NK-92 treated with Interleukin-12 subunit alpha and Interleukin-12 subunit beta, amount 100 ng/mL, for 24 hours (cell line): ENCODE results near the gene JCAD.

Source experiments
- DNase-seq: peaks from one replicate; lab custom pipeline; 2025; lab: John Stamatoyannopoulos, UW

Gene JCAD

DNA sequence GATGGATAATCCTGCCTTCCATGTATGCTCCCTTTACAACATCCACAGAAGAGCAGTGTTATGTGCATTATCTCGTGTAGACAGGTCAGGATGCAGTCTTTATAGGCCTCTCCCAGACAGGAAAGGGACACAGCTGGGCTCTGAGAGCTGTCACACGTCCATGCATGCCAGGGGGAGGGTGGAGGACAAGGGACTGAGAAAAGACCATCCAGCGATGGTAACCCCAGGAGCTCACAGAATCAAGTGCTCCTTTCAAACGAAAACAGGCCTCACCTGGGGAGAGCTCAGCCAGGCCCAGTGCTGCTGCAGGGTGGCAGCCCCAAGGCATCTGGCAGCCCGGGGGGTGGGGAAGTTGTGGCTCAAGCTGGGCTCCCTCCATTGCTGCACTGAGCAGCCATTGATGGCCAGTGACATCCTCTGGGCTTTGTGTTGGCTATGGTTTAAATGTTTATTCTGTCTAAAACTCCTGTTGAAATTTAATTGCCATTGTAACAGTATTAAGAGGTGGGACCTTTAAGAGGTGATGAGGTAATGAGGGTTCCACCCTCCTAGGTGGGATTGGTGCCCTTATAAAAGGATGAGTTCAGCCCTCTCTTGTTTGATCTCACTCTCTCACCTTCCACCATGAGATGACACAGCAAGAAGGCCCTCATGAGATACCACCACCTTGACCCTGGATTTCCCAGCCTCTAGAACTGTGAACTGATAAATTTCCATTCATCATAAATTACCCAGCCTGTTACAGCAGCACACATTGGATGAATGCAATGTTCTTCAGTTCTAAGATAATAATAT is 15.7 kb downstream of the JCAD start:
- DNase-seq: no peak

DNA sequence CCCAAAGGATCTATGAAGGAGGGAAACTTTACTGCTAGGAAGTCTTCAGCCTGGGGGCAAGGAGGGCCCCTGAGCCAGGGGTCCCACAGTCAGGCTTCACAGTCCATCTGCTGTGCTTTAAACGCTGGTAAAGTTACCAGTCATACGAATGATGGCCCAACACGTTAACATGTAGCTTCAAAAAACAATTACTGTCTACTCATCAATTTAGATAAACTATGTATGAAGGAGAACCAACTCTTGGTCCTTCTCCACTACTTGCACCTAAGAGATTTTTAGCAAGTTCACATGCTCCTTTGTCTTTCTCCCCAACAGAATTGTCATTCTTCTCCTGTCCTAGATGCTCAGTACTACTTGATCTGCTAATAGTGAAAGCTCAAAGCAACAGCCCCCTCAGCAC is 16.6 kb downstream of the JCAD start:
- DNase-seq: no peak

DNA sequence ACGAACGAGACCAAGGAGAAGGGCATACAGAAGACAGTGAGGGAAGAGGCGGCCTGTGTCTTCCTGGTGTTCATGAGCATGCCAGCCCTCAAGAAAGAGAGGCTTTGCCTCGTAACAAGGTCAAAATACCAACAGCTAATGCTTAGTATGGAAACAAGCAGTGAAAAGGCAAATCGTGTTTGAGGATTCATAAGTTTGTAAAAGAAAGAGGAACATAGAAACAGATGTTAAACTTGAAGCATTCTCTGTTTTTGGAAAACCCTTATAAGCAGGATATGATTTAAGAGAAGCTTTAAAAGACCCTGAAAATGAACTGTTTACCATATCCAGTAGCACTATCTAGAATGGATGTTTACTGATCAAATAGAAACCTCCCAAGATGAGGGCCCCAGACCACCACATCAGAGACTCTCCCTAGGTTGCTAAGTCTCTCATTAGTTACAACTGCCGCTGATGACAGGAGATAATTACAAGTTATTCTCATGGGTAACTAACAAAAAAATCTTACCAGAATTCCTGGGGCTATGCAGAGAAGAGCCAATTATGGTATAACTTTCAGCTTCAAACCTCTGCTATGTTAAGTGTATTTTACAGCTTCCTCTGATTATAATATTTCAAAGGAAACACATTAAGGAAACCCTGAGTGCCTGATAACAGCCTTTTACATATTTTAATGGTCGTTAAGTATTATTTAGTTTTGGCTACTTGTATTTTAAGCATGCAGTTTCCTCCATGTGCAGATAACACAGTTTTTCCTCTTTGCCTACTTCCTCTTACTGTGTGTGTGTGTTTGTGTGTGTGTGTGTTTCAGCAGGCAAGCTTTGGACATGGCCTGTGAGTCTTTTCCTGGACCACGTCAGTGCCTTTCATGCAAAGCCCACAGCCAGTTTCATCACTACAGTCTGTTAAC is 17.9 kb downstream of the JCAD start:
- DNase-seq: no peak

DNA sequence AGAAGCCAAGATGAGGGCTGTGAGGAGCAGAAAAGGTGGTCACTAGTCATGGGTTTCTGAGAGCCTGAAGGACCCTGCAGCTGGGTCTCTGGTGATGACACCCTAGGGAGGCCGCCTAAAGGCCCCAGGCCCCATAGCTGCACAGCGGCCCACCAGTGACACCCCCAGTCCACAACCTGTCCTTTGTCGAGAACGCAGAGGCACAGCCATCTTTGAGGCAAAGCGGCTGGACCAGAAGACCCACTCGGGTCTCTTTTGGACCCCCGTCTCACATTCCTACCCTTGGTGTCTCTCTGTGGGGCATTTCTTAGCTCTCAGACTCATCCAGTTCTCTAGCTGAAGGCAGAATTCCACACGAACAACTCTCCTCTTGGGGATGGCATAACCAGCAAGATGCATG is 18.8 kb downstream of the JCAD start:
- DNase-seq: no peak

DNA sequence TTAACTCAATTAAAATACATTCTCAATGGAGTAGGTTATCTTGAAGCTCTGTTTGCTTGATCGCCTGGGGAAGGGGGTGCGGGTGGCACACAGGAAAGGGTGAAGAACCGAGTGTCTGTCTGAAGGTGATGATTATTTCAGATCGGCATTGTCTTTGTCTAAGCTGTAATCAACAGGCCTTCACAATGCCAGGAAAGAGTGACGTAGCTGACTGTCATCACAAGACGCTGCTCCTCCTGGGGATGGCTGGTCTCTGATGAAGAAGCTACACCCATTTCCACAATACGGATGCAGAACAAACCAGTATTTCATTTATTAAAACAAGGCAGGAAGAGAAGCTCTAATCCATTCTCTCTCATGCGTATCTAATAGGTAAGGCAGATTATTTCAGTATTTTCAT is 19.4 kb downstream of the JCAD start:
- no peak for DNase-seq

DNA sequence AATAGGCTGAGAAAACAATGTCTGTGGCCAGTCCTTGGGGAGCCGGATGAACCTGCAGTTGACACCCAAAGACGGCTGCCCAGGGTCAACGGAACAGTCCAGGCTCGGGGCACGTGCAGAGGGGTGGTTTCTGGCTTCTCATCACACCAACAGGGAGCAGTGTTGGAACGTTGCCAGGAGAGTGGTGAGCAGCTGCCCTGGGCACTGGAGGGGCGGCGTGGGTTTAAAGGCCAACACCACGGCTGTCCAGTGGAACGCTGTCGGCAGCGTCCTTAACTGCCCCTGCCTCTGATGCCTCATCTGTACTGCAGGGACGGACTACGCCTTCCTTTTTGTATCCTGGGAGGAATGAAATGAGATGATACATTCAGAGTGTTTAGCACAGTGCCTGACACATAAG is 19.8 kb downstream of the JCAD start:
- no peak for DNase-seq

DNA sequence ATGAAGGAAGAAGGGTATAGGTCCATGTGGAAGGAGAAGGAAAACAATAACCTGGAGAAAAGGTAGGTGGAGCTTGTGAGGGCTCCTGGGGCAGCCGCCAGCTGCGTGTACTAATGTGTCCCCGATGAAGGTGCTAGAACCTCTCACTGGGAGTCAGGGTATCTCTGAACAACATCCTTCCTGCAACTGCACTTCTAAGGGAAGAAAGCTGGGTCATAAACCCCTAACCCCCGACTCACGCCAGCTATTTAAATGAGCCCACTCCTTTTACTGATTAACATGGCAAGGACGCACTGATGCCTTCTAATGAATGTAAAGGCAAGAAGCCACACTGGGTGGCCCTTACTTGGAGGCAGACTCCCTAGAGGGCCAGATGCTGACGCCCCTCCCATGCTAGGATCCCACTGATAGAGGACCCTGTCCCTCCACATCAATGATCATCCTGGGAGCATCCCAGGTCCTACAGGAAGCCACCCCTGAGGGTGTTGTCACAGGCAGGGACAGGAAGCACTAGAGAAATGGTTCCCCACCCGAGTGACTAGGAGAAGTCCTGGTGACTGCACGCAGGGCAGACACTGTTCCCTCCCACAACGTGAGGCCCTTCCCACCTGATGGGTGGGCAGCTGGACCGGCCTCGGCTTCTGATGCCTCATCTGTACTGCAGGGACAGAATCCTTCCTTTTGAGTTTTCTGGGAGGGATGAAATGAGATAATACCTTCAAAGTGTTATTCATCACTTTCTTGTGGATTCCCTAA is 20.4 kb downstream of the JCAD start:
- DNase-seq: no peak

DNA sequence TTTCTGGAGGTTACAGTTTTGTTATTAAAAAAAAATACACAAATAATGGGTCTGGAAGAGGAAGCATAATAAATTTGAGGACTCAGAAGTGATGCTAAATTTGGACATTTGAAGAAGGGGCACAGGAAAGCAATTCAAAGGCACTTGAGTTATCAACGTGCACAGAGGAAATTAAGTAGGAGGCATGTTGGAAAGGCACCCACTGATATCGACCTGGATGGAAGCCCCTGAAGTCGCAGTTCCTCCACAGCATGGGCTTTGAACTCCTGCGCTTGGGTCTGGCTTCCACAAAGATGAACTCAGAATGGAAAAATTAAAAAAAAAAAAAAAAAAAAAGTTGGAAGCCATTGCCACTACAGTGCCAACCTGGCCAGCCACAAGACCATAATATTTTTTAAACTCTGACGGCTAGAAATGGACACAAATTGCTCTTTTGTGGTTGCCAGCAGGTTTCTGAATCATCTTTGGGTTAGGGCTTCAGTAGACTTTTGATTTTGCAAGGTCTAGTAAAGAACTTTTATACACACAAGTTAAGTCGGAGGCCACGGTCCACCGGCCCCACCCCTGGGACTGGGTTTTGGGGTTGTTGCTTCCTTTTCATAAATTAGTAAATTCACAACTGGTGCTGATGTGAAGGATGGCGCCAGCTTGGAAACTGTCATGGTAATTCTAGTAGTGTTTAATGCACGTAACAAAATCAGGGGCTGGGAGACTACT is 21.6 kb downstream of the JCAD start:
- DNase-seq: no peak

DNA sequence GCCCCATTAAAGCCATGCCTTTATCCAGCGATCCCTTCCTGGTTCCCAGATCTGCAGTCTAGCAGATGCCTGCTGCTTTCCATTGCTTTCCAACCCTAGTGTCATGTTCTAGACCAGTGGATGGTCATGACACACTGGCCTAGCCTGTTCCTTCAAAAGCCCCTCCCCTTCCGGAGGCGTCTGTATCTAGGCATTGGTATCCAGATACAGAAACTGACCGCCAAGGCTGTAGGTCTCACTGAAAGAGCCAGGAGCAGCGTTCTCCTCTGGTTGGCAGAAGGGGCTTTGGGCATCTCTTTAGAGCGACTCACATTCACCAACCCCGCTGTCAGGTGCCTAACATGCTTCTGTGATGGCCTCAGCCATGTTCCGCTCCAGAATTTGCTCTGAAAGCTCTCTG is 22.6 kb downstream of the JCAD start:
- DNase-seq: no peak

DNA sequence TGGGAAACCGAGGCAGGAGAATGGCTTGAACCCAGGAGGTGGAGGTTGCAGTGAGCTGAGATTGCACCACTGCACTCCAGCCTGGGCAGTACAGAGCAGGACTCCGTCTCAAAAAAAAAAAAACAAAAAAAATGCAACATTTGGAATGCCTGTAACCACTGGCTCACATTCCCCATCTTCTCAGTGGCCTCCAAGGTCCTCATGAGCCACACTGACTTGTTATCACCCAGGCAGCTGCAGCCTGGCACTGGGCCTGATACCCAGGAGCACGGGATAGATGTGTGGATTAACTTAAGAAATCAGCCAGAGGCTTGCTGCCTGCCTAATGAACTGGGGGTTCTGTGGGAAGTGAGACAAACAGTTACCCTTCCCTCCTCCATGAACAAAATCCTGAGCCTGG is 23.0 kb downstream of the JCAD start:
- DNase-seq: no peak

DNA sequence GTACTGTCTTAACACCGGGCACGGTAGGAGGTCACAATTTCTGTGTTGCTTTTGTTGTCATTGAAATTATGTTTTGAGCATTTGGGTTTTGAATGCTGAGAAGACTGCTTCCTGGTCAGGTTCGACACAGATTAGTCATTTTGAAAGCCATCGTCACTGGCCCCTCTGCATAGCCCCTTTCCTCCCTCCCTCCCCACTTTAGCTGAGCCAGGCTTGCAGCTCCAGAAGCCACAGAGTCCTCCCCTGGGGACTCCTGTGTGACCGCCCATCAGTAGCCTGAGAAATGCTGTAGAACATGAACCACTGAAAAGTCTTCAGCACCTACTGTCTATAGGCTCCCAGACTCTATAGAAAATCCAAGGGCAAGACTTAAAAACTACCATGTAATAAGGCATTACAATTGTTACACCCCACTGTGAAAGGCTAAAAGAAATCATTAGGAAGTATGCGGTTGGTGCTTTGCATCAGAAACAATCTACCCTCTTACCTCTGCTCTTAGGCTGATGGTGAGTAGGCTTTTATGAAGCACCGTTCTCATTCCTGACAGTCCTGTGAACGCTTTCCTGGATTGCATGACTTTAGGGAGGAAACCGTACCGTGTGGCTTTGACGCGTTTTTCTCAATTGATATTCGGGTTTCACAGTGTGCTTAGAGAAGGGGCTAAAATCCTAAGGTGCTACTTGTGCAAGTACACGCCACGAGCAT is 24.8 kb downstream of the JCAD start:
- no peak for DNase-seq

DNA sequence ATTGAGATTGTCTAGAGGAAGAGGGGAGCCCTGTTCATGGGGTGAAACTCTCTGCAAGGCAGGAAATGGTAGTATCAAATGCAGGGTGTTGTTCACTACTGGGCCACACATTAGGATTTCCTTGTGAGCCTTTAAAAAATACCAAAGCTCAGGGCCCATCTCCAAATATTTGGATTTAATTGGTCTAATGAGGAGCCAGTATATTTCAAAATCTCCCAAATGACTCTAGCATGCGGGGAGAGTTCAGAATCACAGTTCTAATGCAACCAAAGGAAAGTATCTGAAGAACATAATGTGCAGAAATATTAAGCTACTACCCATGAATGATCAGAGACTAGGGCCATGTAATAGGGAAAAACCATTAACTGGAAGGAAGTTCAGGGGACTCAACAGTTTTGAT is 27.3 kb downstream of the JCAD start:
- DNase-seq: no peak

DNA sequence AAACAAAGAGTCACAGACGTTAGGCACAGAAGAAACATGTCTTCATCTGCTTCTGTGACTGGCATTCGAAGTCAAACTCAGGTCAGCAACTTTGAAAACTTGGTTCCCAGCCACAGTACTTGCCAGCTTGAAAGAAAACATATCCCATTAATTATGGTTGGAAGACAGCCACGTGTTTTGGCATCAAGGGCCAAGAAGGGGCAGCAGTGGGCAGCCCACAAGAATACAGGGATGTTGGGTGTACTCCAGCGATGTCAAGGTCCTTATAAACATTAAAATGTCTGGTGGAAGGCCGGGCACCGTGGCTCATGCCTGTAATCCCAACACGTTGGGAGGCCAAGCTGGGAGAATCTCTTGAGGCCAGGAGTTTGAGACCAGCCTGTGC is 29.5 kb downstream of the JCAD start:
- DNase-seq: no peak

DNA sequence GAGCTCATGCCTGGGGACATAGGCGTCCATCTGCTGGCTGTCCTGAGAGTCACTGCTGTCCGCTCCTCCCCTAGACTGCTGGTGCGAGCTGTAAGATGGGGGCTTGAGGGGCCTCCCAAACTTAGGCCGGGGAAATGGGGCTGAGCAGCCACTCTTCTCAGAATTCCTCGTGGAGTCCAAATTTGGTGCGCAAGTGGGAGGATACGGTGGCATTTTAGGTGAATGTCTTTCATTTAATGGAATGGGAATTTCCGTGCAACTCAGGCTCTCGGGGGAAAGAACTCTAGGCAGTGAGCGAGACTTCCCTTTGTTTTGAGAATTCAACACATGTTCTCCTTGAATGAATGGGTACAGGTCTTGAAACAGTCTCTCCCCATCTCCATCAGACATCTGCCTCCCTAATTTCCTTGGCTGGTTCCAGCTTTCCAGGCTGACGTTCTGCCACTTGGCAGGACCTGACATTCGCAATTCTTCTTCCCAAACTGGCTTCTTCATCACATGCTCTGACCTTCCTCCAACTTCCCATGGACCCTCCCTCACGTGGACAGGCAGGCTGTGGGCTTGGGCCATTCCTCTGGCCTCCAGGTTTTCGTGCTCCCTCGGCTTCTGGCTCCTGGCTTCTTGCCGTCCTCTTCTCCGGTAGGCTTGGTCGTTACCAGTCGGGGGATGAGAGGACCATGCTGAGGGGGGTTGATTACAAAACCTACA is 30.1 kb downstream of the JCAD start:
- no peak for DNase-seq

DNA sequence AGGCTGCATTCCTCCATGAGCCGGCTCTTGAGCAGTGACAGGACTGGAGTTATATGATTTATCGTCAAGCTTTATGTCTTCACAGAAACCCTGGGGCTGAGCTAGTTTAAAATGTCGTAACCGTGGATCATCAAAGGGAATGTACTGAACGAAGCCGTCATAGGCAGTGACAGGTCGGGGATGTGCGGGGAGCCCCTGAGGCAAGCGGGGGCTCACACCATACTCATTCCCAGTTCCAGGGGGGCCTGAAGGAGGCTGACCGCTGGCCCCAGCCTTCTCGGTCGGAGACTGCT is 30.7 kb downstream of the JCAD start:
- DNase-seq: no peak

DNA sequence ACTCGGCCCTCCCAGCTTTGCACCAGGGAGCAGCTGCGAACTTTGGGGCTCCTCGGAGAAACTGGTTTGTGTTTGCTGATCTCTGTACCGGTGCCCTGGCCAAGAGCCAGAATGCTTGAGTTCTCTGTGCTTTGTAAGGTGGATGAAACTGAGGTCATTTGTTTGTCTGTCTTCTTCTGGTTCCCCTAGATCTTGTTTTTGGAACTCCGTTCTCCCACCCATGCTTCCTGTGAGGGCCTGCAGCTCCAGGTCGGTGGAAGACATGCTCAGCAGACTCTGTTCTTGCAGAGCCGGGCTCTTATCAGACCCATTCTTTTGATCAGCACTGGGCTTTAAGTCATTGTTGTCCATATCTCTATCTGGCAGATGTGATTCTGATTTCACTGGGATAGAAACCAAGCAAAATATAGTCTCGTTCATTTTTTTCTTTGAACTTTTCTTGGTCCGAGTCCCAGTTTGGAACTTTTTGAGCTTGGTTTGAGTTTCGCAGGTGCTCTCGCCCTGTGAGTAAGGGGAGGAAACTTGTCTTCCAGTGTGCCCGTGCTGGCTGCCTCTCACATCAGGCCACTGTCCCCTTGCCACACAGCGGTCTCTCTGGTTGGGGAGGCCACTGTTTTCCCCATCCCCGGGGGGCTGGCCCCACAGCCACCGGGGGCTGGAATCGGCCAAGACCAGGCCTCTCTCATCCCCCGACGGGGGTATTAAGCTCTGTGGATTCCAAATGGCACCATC is 31.2 kb downstream of the JCAD start:
- no peak for DNase-seq

DNA sequence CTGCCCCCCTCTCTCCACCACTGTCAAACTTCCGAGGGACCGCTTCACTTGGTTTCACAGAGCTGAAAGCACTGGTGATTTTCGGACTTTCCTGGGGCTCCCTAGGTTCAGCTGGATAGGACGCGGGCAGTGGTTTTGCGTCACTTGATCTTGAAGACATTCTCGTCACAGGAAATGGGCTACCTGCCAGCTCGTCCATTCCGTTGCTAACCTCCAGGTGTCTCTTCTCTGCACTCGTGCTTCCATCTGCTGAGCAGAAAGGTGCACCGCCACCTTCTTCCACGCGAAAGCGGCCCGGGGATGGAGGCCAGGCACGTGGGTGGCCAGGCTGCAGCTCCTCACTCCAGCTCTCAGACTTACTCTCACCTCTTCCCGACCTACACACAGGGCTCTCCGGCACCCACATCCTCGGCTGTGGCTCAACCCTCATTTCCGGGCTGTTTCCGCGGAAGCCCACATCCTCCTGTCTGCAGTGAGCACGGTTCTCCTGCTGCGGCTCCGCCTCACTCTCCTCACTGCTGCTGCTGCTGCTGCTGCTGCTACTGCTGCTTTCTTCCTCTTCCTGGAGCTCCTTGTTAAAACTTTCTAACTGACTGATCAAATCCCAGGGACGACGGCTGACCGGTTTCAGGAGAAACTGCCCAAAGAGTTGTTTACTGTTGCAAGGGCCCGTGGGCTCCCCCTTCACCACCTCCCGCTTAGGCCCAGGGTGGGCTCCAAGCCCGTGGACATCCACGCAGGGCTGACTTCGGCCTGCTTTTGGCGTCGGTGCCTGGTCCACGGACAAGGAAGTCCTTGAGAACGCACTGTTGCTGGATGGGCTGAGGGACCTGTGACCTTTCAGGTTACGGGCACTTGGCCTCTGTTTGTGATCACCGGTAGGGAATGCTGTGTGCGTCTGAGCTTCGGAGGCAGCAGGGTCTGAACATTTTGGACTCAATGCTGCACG is 32.1 kb downstream of the JCAD start:
- DNase-seq: peak; percentile 70

DNA sequence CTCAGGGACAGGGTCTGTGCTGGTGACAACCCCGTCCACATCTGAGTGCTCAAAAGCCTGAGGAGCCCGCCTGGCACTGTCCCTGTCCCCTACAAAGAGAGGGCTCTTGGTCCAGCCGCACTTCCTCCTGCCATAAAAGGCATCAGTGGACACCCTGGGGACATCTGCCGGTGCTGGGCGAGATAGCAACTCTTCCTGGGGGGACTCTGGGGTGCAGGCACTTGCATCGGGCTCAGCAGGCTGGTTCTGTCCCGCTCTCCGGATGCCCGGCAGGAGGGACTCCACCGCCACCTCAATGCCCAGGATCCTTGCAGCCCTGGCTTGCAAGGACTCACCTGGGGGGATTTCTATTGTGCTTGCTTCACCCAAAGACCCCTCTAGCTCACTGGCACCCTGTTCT is 32.8 kb downstream of the JCAD start:
- no peak for DNase-seq

DNA sequence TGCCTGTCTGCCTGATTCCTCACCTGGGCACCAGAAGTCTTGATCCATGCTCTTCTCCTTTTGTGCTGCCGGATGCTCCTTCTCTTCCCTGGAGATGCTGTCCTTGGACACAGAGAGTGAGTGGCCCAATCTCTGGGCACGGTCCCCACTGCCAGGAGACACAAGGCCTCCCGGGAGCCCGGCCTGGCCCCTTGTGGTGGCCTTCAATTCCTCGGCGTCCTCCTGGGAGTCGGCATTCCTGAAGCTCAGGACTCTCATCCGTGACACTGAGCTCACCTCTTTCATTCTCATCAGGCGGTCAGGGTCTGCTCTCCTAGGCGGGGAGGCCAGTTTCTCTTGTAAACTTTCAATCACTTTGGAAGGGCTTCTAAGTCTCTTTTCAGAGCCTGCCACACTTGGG is 33.3 kb downstream of the JCAD start:
- no peak for DNase-seq
